D721Med (cell line): ENCODE results near the gene BNIP3.
"Not testable (repeated sequence)": the region's sequence is repeated elsewhere in the genome, so short reads cannot be mapped to it uniquely, and the experiment has no call there.

Experiments used
- DNase-seq: peaks from one replicate; pipeline ENCODE4 v3.0.0; 2011; ENCODE audit warnings: low spot score; ENCODE audit not compliant: insufficient read length
- FAIRE-seq: peaks from 2 replicates; lab custom pipeline; 2011; peaks lifted over from hg19 to GRCh38; lab: Jason Lieb, UNC
- CTCF ChIP-seq: IDR thresholded peaks from 2 replicates; pipeline ENCODE4 v1.5.1; 2012; ENCODE audit warnings: mild to moderate bottlenecking, control low read depth; ENCODE audit not compliant: insufficient read depth; ENCODE audit errors: missing control alignments

Gene BNIP3

DNA sequence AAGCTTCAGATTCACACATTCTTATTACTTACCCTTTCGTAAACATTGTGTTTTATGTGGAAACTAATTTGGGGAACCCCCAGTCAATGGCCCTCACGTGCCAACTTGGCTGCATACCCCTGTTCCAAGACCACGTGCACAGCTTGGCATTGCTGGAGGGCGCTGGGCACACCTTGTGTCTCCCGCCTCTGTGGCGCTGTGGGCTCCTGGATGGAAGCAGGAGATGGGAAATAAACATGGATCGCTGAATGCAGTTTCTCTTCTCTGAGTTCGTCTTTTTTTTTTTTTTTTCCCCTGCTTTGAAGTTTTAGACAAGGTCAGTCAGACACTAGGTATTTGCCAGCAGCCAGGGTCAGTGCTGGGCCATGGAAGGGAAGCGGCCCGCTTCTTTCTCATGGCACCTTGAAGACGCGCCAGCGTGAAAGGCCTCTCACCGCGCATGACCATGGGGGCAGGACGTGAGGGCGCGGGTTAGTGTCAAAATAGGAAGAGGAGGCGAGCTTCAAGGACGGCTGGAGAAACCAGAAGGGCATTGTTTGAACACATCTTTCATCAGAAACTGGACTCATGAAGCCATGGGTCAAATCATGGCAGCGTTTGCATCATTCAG is 27.3 kb downstream of the BNIP3 start:
- no peak for TF ChIP-seq CTCF
- no peak for DNase-seq
- no peak for FAIRE-seq

DNA sequence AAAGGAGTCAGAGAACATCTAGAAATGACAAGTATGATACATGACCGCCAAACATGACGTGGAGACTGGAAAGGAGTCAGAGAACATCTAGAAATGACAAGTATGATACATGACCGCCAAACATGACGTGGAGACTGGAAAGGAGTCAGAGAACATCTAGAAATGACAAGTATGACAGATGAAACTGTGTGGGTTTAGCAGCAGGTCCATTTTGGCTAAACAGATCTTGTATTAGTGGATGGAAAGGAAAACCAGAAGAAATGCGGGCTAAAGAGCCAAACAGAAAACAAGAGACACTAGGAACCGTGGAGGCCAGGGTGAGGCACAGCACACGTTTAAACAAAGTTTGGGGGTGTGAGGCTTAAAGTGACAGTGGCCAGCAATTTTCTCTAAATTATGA is 31.8 kb downstream of the BNIP3 start:
- not testable (repeated sequence) for FAIRE-seq, DNase-seq

DNA sequence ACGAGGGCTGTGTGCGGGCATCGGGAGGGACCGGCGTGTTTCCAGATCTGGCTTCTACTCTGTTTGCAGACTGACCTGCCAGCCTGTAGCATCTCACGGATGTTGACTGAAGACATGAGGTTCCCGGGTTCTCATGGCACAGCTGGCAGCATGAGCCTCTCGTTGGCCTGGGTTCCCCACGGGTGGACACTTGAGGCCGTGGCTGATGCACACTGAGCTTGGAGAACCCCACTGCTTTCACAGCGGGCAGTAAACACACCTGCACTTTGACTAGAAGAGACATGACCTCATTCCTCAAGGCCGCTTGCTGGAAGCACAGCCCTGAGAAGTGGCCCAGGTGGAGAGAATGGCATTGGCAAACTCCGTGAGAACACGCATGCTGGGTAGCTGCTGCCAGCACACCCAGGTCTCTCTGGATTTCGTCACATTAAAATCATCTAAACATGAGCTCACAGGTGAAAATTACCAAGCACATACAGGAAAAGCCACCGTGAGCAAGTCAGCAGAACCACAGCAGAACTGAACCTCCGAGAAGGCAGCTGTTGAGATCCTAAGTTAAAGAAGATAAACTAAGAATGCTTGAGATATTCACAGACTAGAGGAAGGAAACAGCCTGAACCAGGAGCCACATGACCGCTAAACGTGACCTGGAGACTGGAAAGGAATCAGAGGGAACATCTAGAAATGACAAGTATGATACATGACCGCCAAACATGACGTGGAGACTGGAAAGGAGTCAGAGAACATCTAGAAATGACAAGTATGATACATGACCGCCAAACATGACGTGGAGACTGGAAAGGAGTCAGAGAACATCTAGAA is 32.5 kb downstream of the BNIP3 start:
- no peak for TF ChIP-seq CTCF
- DNase-seq (no peak), FAIRE-seq (no peak)

DNA sequence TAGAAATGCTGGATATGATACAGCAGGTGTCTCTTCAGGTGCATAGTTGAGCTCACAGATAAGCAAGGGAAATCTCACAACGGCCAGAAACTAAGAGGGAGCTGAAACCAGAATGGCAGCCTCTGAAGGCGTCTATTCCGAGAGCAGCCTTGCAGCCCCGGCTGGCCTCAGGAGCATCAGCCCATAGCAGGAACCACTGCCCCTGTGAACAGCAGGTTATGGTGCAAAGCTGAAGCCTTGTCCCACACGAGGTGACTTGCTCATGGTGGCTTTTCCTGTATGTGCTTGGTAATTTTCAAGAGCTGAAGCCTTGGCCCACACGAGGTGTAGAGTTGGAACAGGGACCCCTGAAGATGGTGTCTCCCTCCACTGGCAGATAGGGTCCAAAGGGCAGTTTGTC is 33.2 kb downstream of the BNIP3 start:
- FAIRE-seq: no peak
- TF ChIP-seq CTCF: no peak
- no peak for DNase-seq

- TF ChIP-seq CTCF: no peak
- DNase-seq (no peak), FAIRE-seq (no peak)
These were observed 33.9 kb downstream of the BNIP3 start for GRCh38 chr10:131947631-131948347.

DNA sequence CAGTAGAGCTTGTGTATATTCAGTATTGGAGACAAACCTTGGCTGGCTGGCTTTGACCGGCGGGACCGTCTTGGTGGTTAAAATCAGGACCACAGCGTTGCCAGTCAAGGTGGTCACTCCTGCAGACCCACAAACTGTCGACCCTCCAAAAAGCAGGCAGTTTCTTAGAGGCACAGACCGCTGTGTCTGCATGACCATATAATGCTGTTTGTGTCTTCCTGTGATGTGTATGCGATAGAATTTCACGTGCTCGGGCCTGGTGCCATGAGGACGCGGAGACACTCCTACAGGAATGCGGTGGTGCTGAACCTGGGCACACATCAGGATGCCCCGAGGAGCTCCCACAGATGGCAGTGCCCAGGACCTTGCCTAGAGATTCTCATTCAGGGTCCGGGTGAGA is 34.8 kb downstream of the BNIP3 start:
- FAIRE-seq: no peak

More for the DNA sequence above, 34.8 kb downstream of the BNIP3 start:
- no peak for DNase-seq
- no peak for TF ChIP-seq CTCF
